ENCODE measurements around the gene SLC13A5. TPM values are rescaled to one million over a fixed set of nuclear protein-coding genes. Genes with fewer than 3 reads are reported as not detected.

SLC13A5 gene
- total RNA-seq, 4 donors from 2014 or later: 0.34 TPM; not detected in 3

- DNase-seq (ENCODE audit: extremely low spot score): no peak
- no peak for TF ChIP-seq EP300 (IDR thresholded peaks at IDR 0.05)
- no peak for TF ChIP-seq CTCF (IDR thresholded peaks at IDR 0.05)
- no peak for TF ChIP-seq POLR2A (IDR thresholded peaks at IDR 0.05; ENCODE audit: low read depth)
- no peak for TF ChIP-seq POLR2AphosphoS5 (IDR thresholded peaks at IDR 0.05)
- 81% methylated on average over 11 of the region's 11 CpGs for WGBS
- intact Hi-C loops (cut with DNase I): no loop called here
- Histone ChIP-seq H3K4me3 (no peak overlapping the region), H3K9me3 (no peaks in the 10 kb centered on the region), H3K27me3 (peaks cover 0 to 38% (median 0%) of the 10 kb centered on the region in 4 donors), H3K27ac (replicated peaks in 1 of 4) (no peak overlapping the region), H3K36me3 (no peaks in the 10 kb centered on the region), H3K4me1 (no peaks in the 10 kb centered on the region)
Observed at GRCh38 chr17:6690641-6691040, 22.5 kb downstream of the SLC13A5 start.

GRCh38 chr17:6688944-6689343, 24.2 kb downstream of the SLC13A5 start:
- TF ChIP-seq EP300 (IDR thresholded peaks at IDR 0.05) (no peak), CTCF (IDR thresholded peaks at IDR 0.05) (no peak)
- no peak for DNase-seq (ENCODE audit: extremely low spot score)
- intact Hi-C loops (cut with DNase I): no loop called here
- Histone ChIP-seq H3K27me3 (peaks cover 0 to 44% (median 0%) of the 10 kb centered on the region in 4 donors), H3K36me3 (no peaks in the 10 kb centered on the region), H3K4me1 (no peaks in the 10 kb centered on the region), H3K9me3 (no peaks in the 10 kb centered on the region), H3K27ac (replicated peaks in 1 of 4) (no peak overlapping the region), H3K4me3 (no peak overlapping the region)
- WGBS: 85% methylated on average over 9 of the region's 9 CpGs

GRCh38 chr17:6686026-6686425, 27.1 kb downstream of the SLC13A5 start:
- Histone ChIP-seq H3K4me3 (no peak overlapping the region), H3K9me3 (no peaks in the 10 kb centered on the region), H3K27ac (replicated peaks in 1 of 4) (no peak overlapping the region), H3K36me3 (no peaks in the 10 kb centered on the region), H3K4me1 (no peaks in the 10 kb centered on the region), H3K27me3 (peaks cover 0 to 53% (median 0%) of the 10 kb centered on the region in 4 donors)
- no peak for DNase-seq (ENCODE audit: extremely low spot score)
- TF ChIP-seq POLR2AphosphoS5 (IDR thresholded peaks at IDR 0.05): no peak
- no peak for TF ChIP-seq EP300 (IDR thresholded peaks at IDR 0.05)
- TF ChIP-seq POLR2A (IDR thresholded peaks at IDR 0.05; ENCODE audit: low read depth): no peak
- TF ChIP-seq CTCF (IDR thresholded peaks at IDR 0.05): no peak
- WGBS: 95% methylated on average over 3 of the region's 4 CpGs
- intact Hi-C loops (cut with DNase I): no loop called here

GRCh38 chr17:6684881-6685767, 28.0 kb downstream of the SLC13A5 start:
- Histone ChIP-seq H3K36me3 (no peaks in the 10 kb centered on the region), H3K27me3 (peaks cover 0 to 44% (median 0%) of the 10 kb centered on the region in 4 donors), H3K9me3 (no peaks in the 10 kb centered on the region), H3K4me3 (no peak overlapping the region), H3K4me1 (no peaks in the 10 kb centered on the region), H3K27ac (replicated peaks in 1 of 4) (no peak overlapping the region)
- no peak for DNase-seq (ENCODE audit: extremely low spot score)
- WGBS: 75% methylated on average over 11 of the region's 14 CpGs
- intact Hi-C loops (cut with DNase I): no loop called here
- TF ChIP-seq POLR2AphosphoS5 (IDR thresholded peaks at IDR 0.05) (no peak), CTCF (IDR thresholded peaks at IDR 0.05) (no peak), POLR2A (IDR thresholded peaks at IDR 0.05; ENCODE audit: low read depth) (no peak), EP300 (IDR thresholded peaks at IDR 0.05) (no peak)

Measured in esophagus muscularis mucosa (tissue), 4 donors.